Psoas muscle (tissue), 8 donors: ENCODE results near the gene NCAPG2. TPM values are rescaled to one million over a fixed set of nuclear protein-coding genes. Genes with fewer than 3 reads are reported as not detected.

Experiments
- ATAC-seq, 4 donors: fragments of 200-7000 bp; cut with Tn5 transposase; one replicate each; pipeline ENCODE4 v1.9.1; 2020; ENCODE audit warnings: moderate library complexity in 3 of 4, mild to moderate bottlenecking in 2 of 4
- DNase-seq, 2 donors: peaks; one replicate each; pipeline ENCODE4 v3.0.0-alpha.2; 2020
- H3K27ac ChIP-seq: fragments of 200-600 bp; one replicate; pipeline ENCODE4 v1.8.0; 2022
- H3K27me3 ChIP-seq, 3 donors: fragments of 200-600 bp in 1 of 3; one replicate each; pipeline versions ENCODE4 v1.6.1 to v1.8.0; 2013 to 2022; ENCODE audit warnings: low read length in 2 of 3, mild to moderate bottlenecking in 2 of 3, moderate library complexity in 1 of 3; ENCODE audit not compliant: insufficient read depth in 3 of 3
- H3K36me3 ChIP-seq, 2 donors: fragments of 200-600 bp in 1 of 2; one replicate each; pipeline versions ENCODE4 v1.6.1 to v1.8.0; 2013 to 2022; ENCODE audit warnings: low read depth in 1 of 2, mild to moderate bottlenecking in 1 of 2, moderate library complexity in 1 of 2; ENCODE audit not compliant: insufficient read depth in 1 of 2
- H3K4me1 ChIP-seq: fragments of 200-600 bp; one replicate; pipeline ENCODE4 v1.8.0; 2022
- H3K4me3 ChIP-seq: fragments of 200-600 bp; one replicate; pipeline ENCODE4 v1.8.0; 2022; ENCODE audit warnings: mild to moderate bottlenecking
- H3K9me3 ChIP-seq: fragments of 200-600 bp; one replicate; pipeline ENCODE4 v1.8.0; 2022
- CTCF ChIP-seq: fragments of 200-600 bp; IDR thresholded peaks from one replicate; pipeline ENCODE4 v1.8.0; 2022; ENCODE audit warnings: antibody characterized with exemption
- WGBS, 3 donors: extraction: QIAGEN DNeasy Blood & Tissue Kit; methylation state at CpG; one replicate each; pipeline versions ENCODE4 v1.1.6 to v1.1.7; 2013; 5-methylcytosine and 5-hydroxymethylcytosine counted together
- intact Hi-C, 2 donors: fragments of 100-400 bp; cut with DNase I; formaldehyde crosslinking; loops; one replicate each; pipeline versions ENCODE4 v1.11.0 to v1.14.2; 2022
- polyA plus RNA-seq, 3 donors: library from polyadenylated mRNA; stranded (reverse); fragments of 200-250 nt; gene quantifications; one replicate each; pipeline ENCODE4 v1.2.3, GENCODE V29; 2013
- total RNA-seq, 4 donors: library from RNA; stranded (reverse); fragmentation: NEBNext Ultra II Directional in 2 of 4; extraction: Animal tissue kit (Norgen Biotek cat#: 25700) in 2 of 4; gene quantifications; one replicate each; pipeline versions ENCODE4 v1.2.1 to v1.2.4, GENCODE V29; 2021 to 2023
- donor health status: healthy with polysubstance abuse.
- donor health status: DM: no; HTN: no; CAD: no; lungs with moderate emphysema.
- donor health status: Bipolar disorder and iron deficiency.
- donor health status: healthy.
- donor health status: DM: yes; HTN: yes; CAD: no.
- donor health status: DM: no; HTN: no; CAD: no.
- donor health status: DM: no; HTN: no; CAD: no.
- donor health status: DM: yes; HTN: yes; CAD: no.

NCAPG2 gene
- total and polyA plus RNA-seq, 7 donors, result 1.9 to 3.8 (median 2.8) TPM

- Histone ChIP-seq H3K36me3 (no peaks in the 10 kb centered on the region), H3K27ac (no peak overlapping the region), H3K4me3 (no peak overlapping the region), H3K9me3 (no peaks in the 10 kb centered on the region), H3K27me3 (peaks cover 0 to 46% (median 12%) of the 10 kb centered on the region in 3 donors), H3K4me1 (peaks cover 7% of the 10 kb centered on the region)
- no peak for TF ChIP-seq CTCF
- 28 to 32% (median 30%) methylated on average over 16 of the region's 16 CpGs for WGBS, 3 donors
- ATAC-seq, result no peak
- intact Hi-C loops, result no loop called here
- no peak for DNase-seq
Measured at GRCh38 chr7:158588878-158589442, 115.6 kb downstream of the NCAPG2 start.

- WGBS, 3 donors, result 6 to 8% (median 7%) methylated on average over 39 to 63 of the region's 63 CpGs
- H3K4me3 ChIP-seq, result peak overlapping the region; percentile 49
- no peak for TF ChIP-seq CTCF
- peak in 2 of 4 donors; percentile 11 to 14 for ATAC-seq
- peaks cover 0 to 53% (median 14%) of the 10 kb centered on the region in 3 donors for H3K27me3 ChIP-seq
- intact Hi-C loops, result no loop called here
- peaks cover 7% of the 10 kb centered on the region for H3K4me1 ChIP-seq
- DNase-seq, result no peak
- no peaks in the 10 kb centered on the region for H3K36me3 ChIP-seq
- no peaks in the 10 kb centered on the region for H3K9me3 ChIP-seq
- H3K27ac ChIP-seq, result no peak overlapping the region
Measured at GRCh38 chr7:158588085-158588877, 116.3 kb downstream of the NCAPG2 start.

GRCh38 chr7:158587162-158588084 is 117.2 kb downstream of the NCAPG2 start, which contains the start of gene PTPRN2:
PTPRN2 (minus strand) TSS chr7:158587823.
- 1 to 2% (median 2%) methylated on average over 14 to 102 of the region's 110 CpGs for WGBS, 3 donors
- Histone ChIP-seq H3K4me1 (peaks cover 7% of the 10 kb centered on the region), H3K27ac (no peak within 1 kb of the TSS), H3K4me3 (peak within 1 kb of the TSS; percentile 49), H3K27me3 (peaks cover 0 to 61% (median 14%) of the 10 kb centered on the region in 3 donors), H3K36me3 (no peaks in the 10 kb centered on the region), H3K9me3 (no peaks in the 10 kb centered on the region)
- intact Hi-C loops, result no loop called here
- DNase-seq (peak; percentile 62 to 69), ATAC-seq (peak; percentile 81 to 93 (median 92))
- TF ChIP-seq CTCF, result no peak

- no peaks in the 10 kb centered on the region for H3K9me3 ChIP-seq
- intact Hi-C loops, result no loop called here
- ATAC-seq (no peak), DNase-seq (no peak)
- 1 to 4% (median 3%) methylated on average over 34 to 63 of the region's 63 CpGs for WGBS, 3 donors
- H3K27ac ChIP-seq, result no peak overlapping the region
- no peak for TF ChIP-seq CTCF
- H3K4me1 ChIP-seq, result peaks cover 7% of the 10 kb centered on the region
- H3K27me3 ChIP-seq, result peaks cover 0 to 67% (median 14%) of the 10 kb centered on the region in 3 donors
- no peaks in the 10 kb centered on the region for H3K36me3 ChIP-seq
- peak overlapping the region; percentile 18 for H3K4me3 ChIP-seq
Measured at GRCh38 chr7:158586499-158587161, 118.0 kb downstream of the NCAPG2 start.
